ENCODE data around the gene ZNF823. TPM values are rescaled to one million over a fixed set of nuclear protein-coding genes. Genes with fewer than 3 reads are reported as not detected.
A peak's percentile ranks its signal among the peaks of the same experiment; 100 is the strongest.

ZNF823 gene
- total RNA-seq, 1 experiment from 2014 or later = 7.4 TPM

DNA sequence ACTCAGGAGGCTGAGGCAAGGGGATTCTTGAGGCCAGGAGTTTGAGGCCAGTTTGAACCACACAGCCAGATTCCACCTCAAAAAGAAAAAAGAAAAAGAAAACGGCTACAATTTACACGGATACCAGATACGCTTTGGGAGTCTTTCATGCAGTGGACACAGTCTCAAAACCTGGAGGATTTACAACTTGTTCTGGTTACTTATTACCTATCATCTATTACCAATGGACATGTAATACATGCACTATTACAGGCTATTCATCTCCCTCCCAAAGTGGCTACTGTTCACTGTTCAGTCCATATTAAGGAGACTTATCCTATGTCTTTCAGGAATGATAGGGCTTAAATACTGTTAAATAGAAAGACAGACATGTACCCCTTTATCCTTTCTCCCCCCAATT, 33.3 kb downstream of the ZNF823 start:
- TF ChIP-seq, protein P1, sequence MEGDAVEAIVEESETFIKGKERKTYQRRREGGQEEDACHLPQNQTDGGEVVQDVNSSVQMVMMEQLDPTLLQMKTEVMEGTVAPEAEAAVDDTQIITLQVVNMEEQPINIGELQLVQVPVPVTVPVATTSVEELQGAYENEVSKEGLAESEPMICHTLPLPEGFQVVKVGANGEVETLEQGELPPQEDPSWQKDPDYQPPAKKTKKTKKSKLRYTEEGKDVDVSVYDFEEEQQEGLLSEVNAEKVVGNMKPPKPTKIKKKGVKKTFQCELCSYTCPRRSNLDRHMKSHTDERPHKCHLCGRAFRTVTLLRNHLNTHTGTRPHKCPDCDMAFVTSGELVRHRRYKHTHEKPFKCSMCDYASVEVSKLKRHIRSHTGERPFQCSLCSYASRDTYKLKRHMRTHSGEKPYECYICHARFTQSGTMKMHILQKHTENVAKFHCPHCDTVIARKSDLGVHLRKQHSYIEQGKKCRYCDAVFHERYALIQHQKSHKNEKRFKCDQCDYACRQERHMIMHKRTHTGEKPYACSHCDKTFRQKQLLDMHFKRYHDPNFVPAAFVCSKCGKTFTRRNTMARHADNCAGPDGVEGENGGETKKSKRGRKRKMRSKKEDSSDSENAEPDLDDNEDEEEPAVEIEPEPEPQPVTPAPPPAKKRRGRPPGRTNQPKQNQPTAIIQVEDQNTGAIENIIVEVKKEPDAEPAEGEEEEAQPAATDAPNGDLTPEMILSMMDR (conservative IDR thresholded peaks at IDR 0.05) = no peak
- TF ChIP-seq EZH2 (IDR thresholded peaks at IDR 0.05; ENCODE audit: low read depth) = no peak
- Histone ChIP-seq H3K9me2 (ENCODE audit: insufficient read depth) (no peaks in the 10 kb centered on the region), H3K9me3 (ENCODE audit: insufficient read depth, low read depth) (no peaks in the 10 kb centered on the region), H3K4me3 (no peak overlapping the region), H3K4me1 (replicated peaks; ENCODE audit: insufficient read depth) (no peaks in the 10 kb centered on the region), H3K27ac (no peak overlapping the region), H3K27me3 (ENCODE audit: insufficient read depth, low read depth) (no peaks in the 10 kb centered on the region), H4K20me1 (ENCODE audit: insufficient read depth) (no peaks in the 10 kb centered on the region), H2AFZ (no peak overlapping the region), H3K79me2 (ENCODE audit: low read depth) (no peaks in the 10 kb centered on the region), H3K36me3 (ENCODE audit: low read depth) (no peaks in the 10 kb centered on the region), H3K4me2 (no peak overlapping the region), H3F3A (ENCODE audit: insufficient read depth, low read depth) (no peaks in the 10 kb centered on the region)
- ChIA-PET POLR2A (ENCODE audit: unreplicated experiment) (no interaction called here), CTCF (no interaction called here)
- BruUV-seq (replicated peaks) = no TSS peak
- DNase-seq = peak in 1 of 2 experiments; percentile 22
- intact Hi-C loops (cut with micrococcal nuclease; ENCODE audit: unreplicated experiment) = no loop called here

GRCh38 chr19:11704626-11705025, 34.1 kb downstream of the ZNF823 start:
- Histone ChIP-seq H3K27me3 (ENCODE audit: insufficient read depth, low read depth) (no peaks in the 10 kb centered on the region), H3K4me1 (replicated peaks; ENCODE audit: insufficient read depth) (no peaks in the 10 kb centered on the region), H3K9me2 (ENCODE audit: insufficient read depth) (no peaks in the 10 kb centered on the region), H3F3A (ENCODE audit: insufficient read depth, low read depth) (no peaks in the 10 kb centered on the region), H3K4me3 (no peak overlapping the region), H4K20me1 (ENCODE audit: insufficient read depth) (no peaks in the 10 kb centered on the region), H3K9me3 (ENCODE audit: insufficient read depth, low read depth) (no peaks in the 10 kb centered on the region), H2AFZ (no peak overlapping the region), H3K27ac (no peak overlapping the region), H3K36me3 (ENCODE audit: low read depth) (no peaks in the 10 kb centered on the region), H3K79me2 (ENCODE audit: low read depth) (no peaks in the 10 kb centered on the region), H3K4me2 (no peak overlapping the region)
- no TSS peak for BruUV-seq (replicated peaks)
- TF ChIP-seq, protein P1 (conservative IDR thresholded peaks at IDR 0.05) = no peak
- TF ChIP-seq EZH2 (IDR thresholded peaks at IDR 0.05; ENCODE audit: low read depth) = no peak
- intact Hi-C loops (cut with micrococcal nuclease; ENCODE audit: unreplicated experiment) = loop anchor here (5.0 kb wide), 1 partner anchor 33 kb away; the partner anchor contains the start of gene ZNF823
- ChIA-PET CTCF (no interaction called here), POLR2A (ENCODE audit: unreplicated experiment) (no interaction called here)
- peak in 1 of 2 experiments; percentile 23 for DNase-seq

GRCh38 chr19:11699931-11700794, 38.6 kb downstream of the ZNF823 start:
- BruUV-seq (replicated peaks) = no TSS peak
- TF ChIP-seq, protein P1 (conservative IDR thresholded peaks at IDR 0.05) = peak; percentile 92
- TF ChIP-seq EZH2 (IDR thresholded peaks at IDR 0.05; ENCODE audit: low read depth) = no peak
- Histone ChIP-seq H3K36me3 (ENCODE audit: low read depth) (no peaks in the 10 kb centered on the region), H3K79me2 (ENCODE audit: low read depth) (no peaks in the 10 kb centered on the region), H3K9me2 (ENCODE audit: insufficient read depth) (no peaks in the 10 kb centered on the region), H3K4me1 (replicated peaks; ENCODE audit: insufficient read depth) (0 out of 2 replicates have a peak, but pooled peaks cover 1% of the 10 kb centered on the region), H3F3A (ENCODE audit: insufficient read depth, low read depth) (no peaks in the 10 kb centered on the region), H3K27me3 (ENCODE audit: insufficient read depth, low read depth) (no peaks in the 10 kb centered on the region), H3K4me3 (no peak overlapping the region), H3K9me3 (ENCODE audit: insufficient read depth, low read depth) (no peaks in the 10 kb centered on the region), H3K4me2 (peak overlapping the region; percentile 18; the same call in 1 of the 2 replicates), H4K20me1 (ENCODE audit: insufficient read depth) (no peaks in the 10 kb centered on the region), H3K27ac (no peak overlapping the region), H2AFZ (no peak overlapping the region)
- DNase-seq = peak; percentile 12 to 43
- intact Hi-C loops (cut with micrococcal nuclease; ENCODE audit: unreplicated experiment) = loop anchor here (5.0 kb wide), 2 partner anchors 37 to 67 kb away; partner anchors contain the start of genes ZNF441 and ZNF823
- ChIA-PET POLR2A (ENCODE audit: unreplicated experiment) (interaction anchor here (0.6 to 0.7 kb wide), 2 partner anchors 29 to 103 kb away, joined by 3 to 12 read pairs; no protein-coding TSS in a partner anchor), CTCF (interaction anchor here (0.5 to 1.5 kb wide), 11 partner anchors 8 to 359 kb away, joined by 3 to 5 read pairs (median 3); no protein-coding TSS in a partner anchor)
